Mesenchymal stem cell (in vitro differentiated cells and primary cell): ENCODE data around the gene FRMPD1.

Experiments
- DNase-seq: peaks from one replicate; pipeline ENCODE4 v3.0.0-alpha.2; 2013
- H2AFZ ChIP-seq: one replicate; pipeline ENCODE4 v1.6.1; 2013; ENCODE audit warnings: low read depth, mild to moderate bottlenecking, control low read depth, inconsistent platforms, low read length, moderate library complexity
- H2AK5ac ChIP-seq: 2 replicates; pipeline ENCODE4 v1.6.1; 2013; ENCODE audit warnings: low read length, moderate library complexity, mild to moderate bottlenecking, inconsistent platforms; ENCODE audit not compliant: severe bottlenecking
- H2BK120ac ChIP-seq: one replicate; pipeline ENCODE4 v1.6.1; 2013; ENCODE audit warnings: low read depth, mild to moderate bottlenecking, inconsistent platforms, low read length, moderate library complexity
- H2BK12ac ChIP-seq, 2 experiments: one replicate each; pipeline ENCODE4 v1.6.1; 2013; ENCODE audit warnings: inconsistent platforms in 2 of 2, low read length in 2 of 2, mild to moderate bottlenecking in 2 of 2, moderate library complexity in 2 of 2, control low read depth in 1 of 2
- H2BK15ac ChIP-seq: one replicate; pipeline ENCODE4 v1.6.1; 2013; ENCODE audit warnings: mild to moderate bottlenecking, low read depth, inconsistent platforms; ENCODE audit not compliant: poor library complexity, severe bottlenecking
- H2BK5ac ChIP-seq: 2 replicates; pipeline ENCODE4 v1.6.1; 2013; ENCODE audit warnings: low read depth, mild to moderate bottlenecking, low read length, control low read depth, inconsistent platforms; ENCODE audit not compliant: poor library complexity, severe bottlenecking
- H3K14ac ChIP-seq, 2 experiments: one replicate each; pipeline ENCODE4 v1.6.1; 2013; ENCODE audit warnings: inconsistent platforms in 2 of 2, low read length in 2 of 2, control low read depth in 1 of 2, mild to moderate bottlenecking in 1 of 2, moderate library complexity in 1 of 2
- H3K18ac ChIP-seq, 2 experiments: one replicate each; pipeline ENCODE4 v1.6.1; 2013; ENCODE audit warnings: inconsistent platforms in 2 of 2, low read length in 2 of 2, control low read depth in 1 of 2, low read depth in 1 of 2, mild to moderate bottlenecking in 1 of 2
- H3K23ac ChIP-seq, 2 experiments: one replicate each; pipeline ENCODE4 v1.6.1; 2013; ENCODE audit warnings: inconsistent platforms in 2 of 2, low read length in 2 of 2, mild to moderate bottlenecking in 2 of 2, moderate library complexity in 2 of 2, control low read depth in 1 of 2
- H3K27ac ChIP-seq: 2 replicates; pipeline ENCODE4 v1.5.1; 2013; ENCODE audit warnings: mild to moderate bottlenecking, moderate library complexity, low read length, control low read depth, inconsistent platforms; ENCODE audit not compliant: poor library complexity, severe bottlenecking
- H3K27me3 ChIP-seq, 2 experiments: 2 replicates each; pipeline versions ENCODE4 v1.6.1 to v1.7.0; 2013; ENCODE audit warnings: low read length in 2 of 2, mild to moderate bottlenecking in 2 of 2, moderate library complexity in 2 of 2, control low read depth in 1 of 2, inconsistent platforms in 1 of 2; ENCODE audit not compliant: control insufficient read depth in 1 of 2, insufficient read depth in 1 of 2
- H3K36me3 ChIP-seq, 2 experiments: 2 replicates each; pipeline versions ENCODE4 v1.6.1 to v1.7.0; 2013; ENCODE audit warnings: low read length in 2 of 2, control low read depth in 1 of 2, inconsistent platforms in 1 of 2, low read depth in 1 of 2, mild to moderate bottlenecking in 1 of 2; ENCODE audit not compliant: insufficient read depth in 2 of 2, control insufficient read depth in 1 of 2
- H3K4ac ChIP-seq, 2 experiments: one replicate each; pipeline ENCODE4 v1.6.1; 2013; ENCODE audit warnings: inconsistent platforms in 2 of 2, low read length in 2 of 2, mild to moderate bottlenecking in 2 of 2, moderate library complexity in 2 of 2, control low read depth in 1 of 2, low read depth in 1 of 2
- H3K4me1 ChIP-seq: 2 replicates; pipeline ENCODE4 v1.6.1; 2013; ENCODE audit warnings: low read depth, low read length, control low read depth; ENCODE audit not compliant: control insufficient read depth, insufficient read depth
- H3K4me2 ChIP-seq: 2 replicates; pipeline ENCODE4 v1.6.1; 2013; ENCODE audit warnings: low read length, mild to moderate bottlenecking, inconsistent platforms; ENCODE audit not compliant: poor library complexity, severe bottlenecking
- H3K4me3 ChIP-seq, 2 experiments: 2 replicates each; pipeline versions ENCODE4 v1.5.1 to v1.7.0; 2013; ENCODE audit warnings: low read length in 2 of 2, mild to moderate bottlenecking in 2 of 2, control low read depth in 1 of 2, low read depth in 1 of 2; ENCODE audit not compliant: insufficient read depth in 1 of 2
- H3K79me1 ChIP-seq: replicated peaks from 2 replicates; pipeline ENCODE4 v1.6.1; 2013; ENCODE audit warnings: mild to moderate bottlenecking, control low read depth, low read length, inconsistent platforms; ENCODE audit not compliant: poor library complexity, severe bottlenecking
- H3K9ac ChIP-seq: 2 replicates; pipeline ENCODE4 v1.7.0; 2013; ENCODE audit warnings: mild to moderate bottlenecking, low read length, moderate library complexity
- H3K9me3 ChIP-seq: 2 replicates; pipeline ENCODE4 v1.7.0; 2013; ENCODE audit warnings: mild to moderate bottlenecking, low read length; ENCODE audit not compliant: control insufficient read depth
- H4K8ac ChIP-seq: one replicate; pipeline ENCODE4 v1.6.1; 2013; ENCODE audit warnings: inconsistent platforms, mild to moderate bottlenecking, low read length, moderate library complexity
- H4K91ac ChIP-seq: one replicate; pipeline ENCODE4 v1.6.1; 2013; ENCODE audit warnings: mild to moderate bottlenecking, low read length, inconsistent platforms
- WGBS: methylation state at CpG from one replicate; pipeline ENCODE4 v1.1.7; 2013; ENCODE audit warnings: mixed read lengths; 5-methylcytosine and 5-hydroxymethylcytosine counted together

FRMPD1 gene

DNA sequence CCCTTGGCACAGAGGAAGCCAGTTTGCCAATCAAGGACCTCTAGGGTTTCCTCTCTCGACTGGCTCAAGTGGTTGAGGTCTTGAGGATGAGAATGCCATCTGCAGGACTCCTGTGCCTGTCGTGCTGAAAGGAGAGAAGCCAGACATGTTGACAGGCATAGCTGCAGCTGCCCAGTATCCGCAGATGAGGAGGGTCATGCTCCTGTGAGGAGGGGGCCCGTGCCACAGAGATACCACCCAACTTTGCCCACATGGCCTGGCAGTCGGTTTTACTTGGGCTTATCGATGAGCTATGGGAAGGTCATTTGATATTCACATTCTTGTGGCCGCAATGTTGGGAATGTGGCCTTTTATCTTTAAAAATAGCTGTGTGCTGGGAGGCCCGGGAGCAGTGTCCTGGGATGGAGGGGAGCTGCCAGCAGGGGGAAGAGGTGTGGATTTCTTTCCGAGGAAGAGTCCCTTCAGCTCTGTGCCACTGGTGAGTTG, 17.4 kb downstream of the FRMPD1 start:
- Histone ChIP-seq H3K18ac (no peak overlapping the region), H3K27ac (no peak overlapping the region), H2BK5ac (no peak overlapping the region), H3K4me2 (no peak overlapping the region), H3K36me3 (no peaks in the 10 kb centered on the region), H3K27me3 (peaks cover 13 to 47% of the 10 kb centered on the region in 2 experiments), H4K8ac (no peak overlapping the region), H3K4ac (no peak overlapping the region), H2BK12ac (no peak overlapping the region), H2AFZ (peak overlapping the region; percentile 47), H3K23ac (peak overlapping the region in 1 of 2 experiments; percentile 77), H3K4me1 (peaks cover 3% of the 10 kb centered on the region), H2AK5ac (no peak overlapping the region), H3K79me1 (no peaks in the 10 kb centered on the region), H3K4me3 (no peak overlapping the region), H4K91ac (no peak overlapping the region), H3K14ac (no peak overlapping the region), H3K9me3 (no peaks in the 10 kb centered on the region), H2BK15ac (no peak overlapping the region), H2BK120ac (no peak overlapping the region), H3K9ac (no peak overlapping the region)
- DNase-seq: peak; percentile 1
- WGBS: 27% methylated on average over 8 of the region's 9 CpGs

DNA sequence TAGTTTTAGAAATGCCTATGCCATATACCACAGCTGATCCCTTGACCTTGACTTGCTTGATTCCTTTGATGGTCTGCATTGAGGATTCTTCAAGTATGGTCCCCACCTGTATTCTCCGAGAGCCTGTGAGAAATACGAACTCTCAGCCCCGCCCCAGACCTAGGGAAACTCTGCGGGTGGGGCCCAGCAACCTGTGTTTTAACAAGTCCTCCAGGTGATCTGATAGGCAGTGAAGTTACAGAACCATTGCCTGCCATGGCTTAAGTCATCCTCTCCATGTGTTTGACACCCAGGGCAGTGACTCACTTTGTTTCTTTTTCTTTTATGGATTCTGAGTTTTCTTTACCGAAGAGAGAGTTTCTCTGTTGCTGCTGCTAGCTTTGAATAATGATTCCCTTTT, 18.5 kb downstream of the FRMPD1 start:
- Histone ChIP-seq H2BK15ac (no peak overlapping the region), H3K18ac (no peak overlapping the region), H3K4ac (no peak overlapping the region), H3K4me2 (no peak overlapping the region), H2BK5ac (no peak overlapping the region), H3K9ac (no peak overlapping the region), H3K9me3 (no peaks in the 10 kb centered on the region), H3K4me3 (no peak overlapping the region), H3K4me1 (peaks cover 3% of the 10 kb centered on the region), H2AK5ac (no peak overlapping the region), H4K8ac (no peak overlapping the region), H3K36me3 (no peaks in the 10 kb centered on the region), H3K27me3 (peaks cover 13 to 43% of the 10 kb centered on the region in 2 experiments), H2BK120ac (no peak overlapping the region), H4K91ac (no peak overlapping the region), H3K23ac (no peak overlapping the region), H2AFZ (no peak overlapping the region), H3K79me1 (no peaks in the 10 kb centered on the region), H3K27ac (no peak overlapping the region), H3K14ac (no peak overlapping the region), H2BK12ac (no peak overlapping the region)
- no peak for DNase-seq
- WGBS: 57% methylated on average over 4 of the region's 5 CpGs

DNA sequence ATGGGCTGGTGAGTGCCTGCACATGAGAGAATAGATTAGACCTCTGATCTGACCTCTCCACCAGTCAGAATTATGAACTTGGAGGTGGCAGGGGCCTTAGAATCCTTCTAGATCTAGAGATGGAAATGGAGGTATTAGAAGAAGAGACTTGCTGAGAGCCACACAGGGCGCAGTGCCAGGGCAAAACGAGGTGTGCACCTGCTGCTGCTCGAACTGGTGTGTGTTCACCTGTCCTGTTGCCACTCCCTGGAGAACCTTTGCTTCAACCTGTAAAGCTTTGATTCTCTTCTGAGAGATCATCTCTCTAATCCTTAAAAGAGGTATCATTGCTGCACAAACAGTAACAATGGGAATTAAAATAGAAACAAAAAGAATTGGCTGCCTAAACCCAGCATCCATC, 24.9 kb downstream of the FRMPD1 start:
- WGBS: 49% methylated on average over 3 of the region's 3 CpGs
- no peak overlapping the region for H3K4me2 ChIP-seq

DNA sequence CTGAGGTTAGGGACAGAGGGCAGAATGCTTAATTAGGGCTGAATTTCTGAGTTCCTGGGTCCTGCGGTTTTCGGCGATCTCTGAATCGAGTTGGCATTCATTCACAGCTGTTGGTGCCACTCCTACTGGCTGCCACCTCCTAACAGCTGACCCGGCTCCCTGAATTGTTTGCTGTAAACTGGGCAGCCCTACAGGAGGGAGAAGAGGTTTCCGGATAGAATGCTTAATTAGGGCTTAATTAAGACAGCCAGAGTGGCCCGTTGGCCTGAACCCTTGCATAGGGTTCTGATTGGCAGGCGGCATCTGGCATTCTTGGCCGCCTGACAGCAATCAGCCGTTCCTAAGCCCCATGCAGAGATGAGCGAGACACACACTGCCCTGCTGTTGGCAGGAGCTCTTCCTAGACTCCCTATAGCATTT, 25.7 kb downstream of the FRMPD1 start:
- no peak overlapping the region for H2BK120ac ChIP-seq
- H2AFZ ChIP-seq: no peak overlapping the region
- no peaks in the 10 kb centered on the region for H3K4me1 ChIP-seq
- 78% methylated on average over 11 of the region's 11 CpGs for WGBS
- H3K9me3 ChIP-seq: no peaks in the 10 kb centered on the region
- no peak overlapping the region for H3K23ac ChIP-seq
- H3K14ac ChIP-seq: no peak overlapping the region
- no peak overlapping the region for H2BK12ac ChIP-seq
- H3K4ac ChIP-seq: no peak overlapping the region
- H2BK5ac ChIP-seq: no peak overlapping the region
- peaks cover 18 to 78% of the 10 kb centered on the region in 2 experiments for H3K27me3 ChIP-seq
- no peak overlapping the region for H3K18ac ChIP-seq
- DNase-seq: no peak
- H3K27ac ChIP-seq: no peak overlapping the region
- H3K4me2 ChIP-seq: no peak overlapping the region
- no peak overlapping the region for H4K8ac ChIP-seq
- no peak overlapping the region for H2AK5ac ChIP-seq
- no peaks in the 10 kb centered on the region for H3K36me3 ChIP-seq
- no peak overlapping the region for H2BK15ac ChIP-seq
- H3K4me3 ChIP-seq: no peak overlapping the region
- no peak overlapping the region for H3K9ac ChIP-seq
- no peak overlapping the region for H4K91ac ChIP-seq
- H3K79me1 ChIP-seq: no peaks in the 10 kb centered on the region

More for the DNA sequence above, 24.9 kb downstream of the FRMPD1 start:
- Histone ChIP-seq H3K18ac (no peak overlapping the region), H3K9ac (no peak overlapping the region), H3K36me3 (no peaks in the 10 kb centered on the region), H2BK12ac (no peak overlapping the region), H2BK120ac (no peak overlapping the region), H2AFZ (no peak overlapping the region), H2AK5ac (no peak overlapping the region), H4K91ac (no peak overlapping the region), H3K4me1 (no peaks in the 10 kb centered on the region), H3K4ac (no peak overlapping the region), H3K9me3 (no peaks in the 10 kb centered on the region), H3K4me3 (no peak overlapping the region), H2BK15ac (no peak overlapping the region), H3K23ac (no peak overlapping the region), H3K79me1 (no peaks in the 10 kb centered on the region), H3K14ac (no peak overlapping the region), H4K8ac (no peak overlapping the region), H3K27ac (no peak overlapping the region), H3K27me3 (peaks cover 18 to 78% of the 10 kb centered on the region in 2 experiments), H2BK5ac (no peak overlapping the region)
- DNase-seq: no peak
